Gastrocnemius medialis (tissue), 4 donors: Measurements from ENCODE around the gene MEP1A.
"Not testable (repeated sequence)": the region's sequence is repeated elsewhere in the genome, so short reads cannot be mapped to it uniquely, and the experiment has no call there.

Experiments
- POLR2A ChIP-seq, 2 donors: fragments of 450-650 bp; IDR thresholded peaks; one replicate each; pipeline ENCODE4 v1.6.1; 2017; ENCODE audit warnings: antibody characterized with exemption in 2 of 2, mild to moderate bottlenecking in 2 of 2, moderate library complexity in 2 of 2
- TF ChIP-seq, protein P1 (sequence below), 5 experiments: fragments of 450-650 bp in 3 of 5; fragments of 200-600 bp in 2 of 5; sonication (generic) in 2 of 5; IDR thresholded peaks in 4 of 5; conservative IDR thresholded peaks in 1 of 5; 1 replicate in 4 of 5; 2 replicates in 1 of 5; pipeline ENCODE4 v1.5.1; 2016 to 2019; ENCODE audit warnings: antibody characterized with exemption in 5 of 5, mild to moderate bottlenecking in 3 of 5, moderate library complexity in 3 of 5

DNA sequence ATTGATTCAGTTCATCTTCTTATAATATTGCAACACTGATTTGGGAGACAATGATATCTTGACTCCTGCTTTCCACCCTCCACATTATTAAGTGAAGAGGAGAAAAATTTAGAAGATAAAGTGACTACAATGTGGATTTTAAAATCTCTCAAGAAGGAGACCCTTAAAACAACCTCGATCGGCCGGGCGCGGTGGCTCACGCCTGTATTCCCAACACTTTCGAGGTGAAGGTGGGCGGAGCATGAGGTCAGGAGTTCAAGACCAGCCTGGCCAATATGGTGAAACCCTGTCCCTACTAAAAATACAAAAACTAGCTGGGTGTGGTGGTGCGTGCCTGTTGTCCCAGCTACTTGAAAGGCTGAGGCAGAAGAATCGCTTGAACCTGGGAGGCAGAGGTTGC is 28.9 kb upstream of the MEP1A start:
- TF ChIP-seq, protein P1, sequence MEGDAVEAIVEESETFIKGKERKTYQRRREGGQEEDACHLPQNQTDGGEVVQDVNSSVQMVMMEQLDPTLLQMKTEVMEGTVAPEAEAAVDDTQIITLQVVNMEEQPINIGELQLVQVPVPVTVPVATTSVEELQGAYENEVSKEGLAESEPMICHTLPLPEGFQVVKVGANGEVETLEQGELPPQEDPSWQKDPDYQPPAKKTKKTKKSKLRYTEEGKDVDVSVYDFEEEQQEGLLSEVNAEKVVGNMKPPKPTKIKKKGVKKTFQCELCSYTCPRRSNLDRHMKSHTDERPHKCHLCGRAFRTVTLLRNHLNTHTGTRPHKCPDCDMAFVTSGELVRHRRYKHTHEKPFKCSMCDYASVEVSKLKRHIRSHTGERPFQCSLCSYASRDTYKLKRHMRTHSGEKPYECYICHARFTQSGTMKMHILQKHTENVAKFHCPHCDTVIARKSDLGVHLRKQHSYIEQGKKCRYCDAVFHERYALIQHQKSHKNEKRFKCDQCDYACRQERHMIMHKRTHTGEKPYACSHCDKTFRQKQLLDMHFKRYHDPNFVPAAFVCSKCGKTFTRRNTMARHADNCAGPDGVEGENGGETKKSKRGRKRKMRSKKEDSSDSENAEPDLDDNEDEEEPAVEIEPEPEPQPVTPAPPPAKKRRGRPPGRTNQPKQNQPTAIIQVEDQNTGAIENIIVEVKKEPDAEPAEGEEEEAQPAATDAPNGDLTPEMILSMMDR (IDR thresholded peaks at IDR 0.05 in 4 of 5, conservative IDR thresholded peaks at IDR 0.05 in 1 of 5), result not testable (repeated sequence)
- not testable (repeated sequence) for TF ChIP-seq POLR2A (IDR thresholded peaks at IDR 0.05)
